GM10248 (cell line): ENCODE measurements around the gene SLC25A53.
"Not testable (repeated sequence)": the region's sequence is repeated elsewhere in the genome, so short reads cannot be mapped to it uniquely, and the experiment has no call there.

ENCODE experiments used
- CTCF ChIA-PET: fragments of 300-600 bp; sonication (Branson Sonifier 250); formaldehyde crosslinking; extraction: SDS; loops from one replicate; lab custom pipeline; 2021; ENCODE audit warnings: antibody characterized with exemption; lab: Yijun Ruan, JAX
- POLR2A ChIA-PET: fragments of 350-650 bp; sonication (Branson Sonifier 250); formaldehyde crosslinking; extraction: SDS; loops from one replicate; lab custom pipeline; 2020; ENCODE audit warnings: antibody characterized with exemption; lab: Yijun Ruan, JAX
- DNase-seq: peaks from one replicate; pipeline ENCODE4 v3.0.0; 2012; ENCODE audit errors: extremely low spot score
- CTCF ChIP-seq: IDR thresholded peaks from 2 replicates; pipeline ENCODE4 v1.5.1; 2012; ENCODE audit warnings: mild to moderate bottlenecking, low read depth; ENCODE audit errors: extremely low read depth, missing control alignments, control extremely low read depth

Gene SLC25A53

GRCh38 chrX:104084534-104085277 is 72.1 kb downstream of the SLC25A53 start:
- no peak for DNase-seq
- TF ChIP-seq CTCF, result no peak
- ChIA-PET POLR2A (no interaction called here), CTCF (no interaction called here)

- POLR2A ChIA-PET, result no interaction called here
- CTCF ChIA-PET, result no interaction called here
- DNase-seq, result no peak
- TF ChIP-seq CTCF, result no peak
Measured at GRCh38 chrX:104084063-104084462, 72.7 kb downstream of the SLC25A53 start.

GRCh38 chrX:104077854-104078253 is 79.0 kb downstream of the SLC25A53 start:
- POLR2A ChIA-PET, CTCF ChIA-PET, DNase-seq: not testable (repeated sequence)

- DNase-seq, POLR2A ChIA-PET, CTCF ChIA-PET: not testable (repeated sequence)
Measured at GRCh38 chrX:104075778-104076445, 80.9 kb downstream of the SLC25A53 start, which contains the start of gene TMSB15C. TMSB15C (minus strand) TSS chrX:104076236.

- CTCF ChIA-PET, POLR2A ChIA-PET, DNase-seq: not testable (repeated sequence)
Measured at GRCh38 chrX:104062636-104063035, 94.2 kb downstream of the SLC25A53 start.

GRCh38 chrX:104054956-104055355 is 101.9 kb downstream of the SLC25A53 start:
- DNase-seq, CTCF ChIA-PET, POLR2A ChIA-PET: not testable (repeated sequence)
